T-helper 2 cell treated with Interferon-gamma antibody and Interleukin-4, amounts not matched to agents 100 ng/mL and 5 ng/mL, for 36 hours (primary cell): ENCODE results near the gene CSMD2. TPM values are rescaled to one million over a fixed set of nuclear protein-coding genes. Genes with fewer than 3 reads are reported as not detected.

Experiments used
- intact Hi-C: fragments of 100-400 bp; cut with micrococcal nuclease; formaldehyde crosslinking; loops from one replicate; pipeline ENCODE4 v1.15.1; 2023
- total RNA-seq: library from RNA; stranded (reverse); gene quantifications from 2 replicates; pipeline ENCODE4 v1.2.3, GENCODE V29; 2022

The CSMD2 gene
- total RNA-seq, 1 donor from 2014 or later, result not detected

DNA sequence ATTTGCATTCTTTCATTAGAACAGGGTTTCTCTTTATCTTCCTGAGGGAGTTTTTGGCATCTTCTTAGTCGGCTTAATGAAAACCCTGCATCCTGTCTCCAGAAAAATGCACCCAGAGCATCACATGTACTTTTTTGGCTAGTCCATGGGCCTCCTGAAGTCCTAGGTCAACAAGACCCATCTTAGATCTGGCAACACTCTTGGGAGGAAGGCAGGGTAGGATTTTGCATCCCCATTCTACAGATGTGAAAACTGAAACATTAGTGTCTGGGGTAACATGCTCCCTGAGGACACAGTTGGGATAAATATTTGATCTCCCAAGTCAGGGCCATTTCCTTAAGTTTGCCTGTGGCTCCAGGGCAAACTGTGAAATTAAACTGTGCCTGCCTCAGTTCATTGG, 341.2 kb downstream of the CSMD2 start:
- intact Hi-C loops, result no loop called here

DNA sequence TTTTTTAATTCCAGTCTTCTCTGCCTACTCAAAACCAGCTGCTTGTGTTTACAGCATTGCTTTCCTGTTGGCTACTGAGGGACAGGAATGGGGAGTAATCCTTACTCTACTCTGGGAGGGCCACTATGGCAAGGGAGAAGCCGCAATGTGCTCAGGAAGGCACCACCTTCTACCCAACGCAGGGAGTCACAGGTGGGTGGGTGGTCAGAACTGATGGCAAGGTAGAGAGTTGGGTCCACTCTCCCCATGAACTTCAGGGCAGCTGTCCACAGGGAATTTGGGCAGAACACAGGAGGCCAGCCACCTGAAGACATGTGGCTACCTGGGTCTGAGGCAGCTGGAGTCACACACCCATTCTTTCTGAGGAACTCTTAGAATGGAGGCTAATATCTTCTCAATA, 341.6 kb downstream of the CSMD2 start:
- intact Hi-C loops, result no loop called here

GRCh38 chr1:33822396-33822795, 342.6 kb downstream of the CSMD2 start:
- intact Hi-C loops, result no loop called here

GRCh38 chr1:33821291-33821690, 343.7 kb downstream of the CSMD2 start:
- intact Hi-C loops, result no loop called here

DNA sequence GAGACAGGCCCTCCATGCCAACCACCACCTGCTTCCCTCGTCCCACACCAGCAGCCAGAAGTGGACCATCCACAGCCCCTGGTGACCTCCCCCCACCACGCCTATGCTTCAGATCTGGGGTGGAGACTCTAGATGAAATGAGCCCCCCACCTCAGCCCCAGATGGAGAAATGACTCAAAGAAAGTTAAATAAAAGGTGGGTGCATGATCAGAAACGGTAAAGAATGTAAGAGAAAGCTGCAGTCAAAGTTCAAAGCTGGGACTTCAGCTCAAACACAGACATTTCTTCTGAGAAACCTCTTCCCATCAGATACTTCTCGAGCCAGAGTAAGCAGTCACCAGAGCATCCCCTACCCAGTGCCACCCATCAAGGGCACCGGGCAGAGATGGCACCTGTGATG, 344.2 kb downstream of the CSMD2 start:
- intact Hi-C loops, result no loop called here

DNA sequence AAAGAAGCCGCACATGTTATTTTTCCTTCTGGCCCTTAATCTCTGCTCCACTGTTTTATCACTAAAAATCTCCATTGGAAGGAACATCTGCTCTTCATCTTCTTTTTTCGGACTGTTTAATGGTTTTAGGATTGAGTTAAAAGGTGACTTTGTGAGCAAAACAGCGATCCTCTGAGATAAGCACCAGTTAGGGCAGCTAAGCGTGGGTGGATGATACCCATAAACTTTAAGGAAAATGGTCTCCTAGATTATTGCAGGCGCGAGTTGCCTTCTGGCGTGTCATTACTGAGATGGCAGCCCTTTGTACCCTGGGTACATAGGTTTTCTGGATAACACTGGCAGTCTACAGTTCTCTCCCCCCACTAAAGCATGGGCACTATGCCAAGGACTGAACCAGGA, 345.1 kb downstream of the CSMD2 start:
- intact Hi-C loops, result no loop called here

GRCh38 chr1:33819290-33819912, 345.6 kb downstream of the CSMD2 start:
- intact Hi-C loops, result no loop called here

DNA sequence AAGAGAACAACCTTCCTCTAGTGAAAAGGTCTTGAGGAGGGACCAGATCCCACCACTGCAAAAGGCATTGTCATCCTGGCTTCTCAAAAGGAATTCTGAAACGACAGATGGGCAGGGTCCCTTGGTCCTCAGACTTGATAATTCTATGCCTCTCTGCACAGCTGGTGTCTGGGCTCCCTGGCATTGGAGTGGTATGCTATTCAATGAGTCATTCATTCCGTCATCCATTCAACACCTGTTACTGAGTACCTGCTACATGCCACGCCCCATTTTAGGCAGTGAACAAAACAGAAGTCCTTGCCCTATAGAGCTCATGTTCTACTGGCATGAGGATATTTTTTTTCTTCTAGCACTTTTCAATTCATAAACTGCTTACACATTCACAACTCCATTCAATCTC, 347.0 kb downstream of the CSMD2 start:
- intact Hi-C loops, result no loop called here

DNA sequence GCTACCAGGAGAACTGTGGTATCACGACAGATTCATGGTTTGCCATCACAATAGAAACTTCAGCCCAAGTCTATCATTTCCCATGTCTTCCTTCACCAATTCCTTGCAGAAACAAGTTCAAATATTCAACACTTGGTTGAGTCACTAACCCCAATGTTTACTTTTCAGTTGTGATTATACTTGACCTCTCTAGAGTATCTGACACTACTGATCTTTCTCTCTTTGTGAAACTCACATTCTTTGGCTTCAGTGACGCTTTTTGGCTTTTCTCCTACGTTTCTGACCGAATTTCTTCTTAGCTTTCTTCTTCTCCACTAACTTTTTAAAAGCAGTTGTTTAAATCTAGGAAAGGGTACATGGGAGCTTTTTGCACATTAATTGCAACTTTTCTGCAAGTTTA, 350.0 kb downstream of the CSMD2 start:
- intact Hi-C loops, result no loop called here

- intact Hi-C loops, result no loop called here
Observed at GRCh38 chr1:33814166-33814565, 350.9 kb downstream of the CSMD2 start.

GRCh38 chr1:33810571-33810970, 354.5 kb downstream of the CSMD2 start:
- intact Hi-C loops, result no loop called here

- intact Hi-C loops, result no loop called here
Observed at GRCh38 chr1:33805988-33806387, 359.0 kb downstream of the CSMD2 start.

DNA sequence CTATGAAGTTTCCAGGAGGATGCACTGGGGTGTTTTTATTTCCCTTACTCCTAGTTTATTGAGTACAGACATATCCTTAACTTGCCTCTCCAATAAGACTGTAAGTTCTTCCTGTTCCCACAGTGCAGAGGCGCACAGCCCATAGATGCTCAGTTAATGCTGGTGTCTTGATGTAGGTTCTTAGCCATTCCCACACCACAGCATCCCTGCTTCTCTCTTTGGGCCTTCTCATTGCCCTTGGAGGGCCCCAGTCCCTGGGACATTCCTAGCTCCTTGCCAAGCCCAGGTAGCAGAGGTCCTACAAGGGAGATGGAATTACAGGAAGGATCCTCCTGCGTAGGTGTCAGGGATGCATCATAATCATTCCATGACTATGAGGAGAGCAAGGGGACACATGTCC, 362.8 kb downstream of the CSMD2 start:
- intact Hi-C loops, result no loop called here

GRCh38 chr1:33797849-33798248, 367.2 kb downstream of the CSMD2 start:
- intact Hi-C loops, result no loop called here

DNA sequence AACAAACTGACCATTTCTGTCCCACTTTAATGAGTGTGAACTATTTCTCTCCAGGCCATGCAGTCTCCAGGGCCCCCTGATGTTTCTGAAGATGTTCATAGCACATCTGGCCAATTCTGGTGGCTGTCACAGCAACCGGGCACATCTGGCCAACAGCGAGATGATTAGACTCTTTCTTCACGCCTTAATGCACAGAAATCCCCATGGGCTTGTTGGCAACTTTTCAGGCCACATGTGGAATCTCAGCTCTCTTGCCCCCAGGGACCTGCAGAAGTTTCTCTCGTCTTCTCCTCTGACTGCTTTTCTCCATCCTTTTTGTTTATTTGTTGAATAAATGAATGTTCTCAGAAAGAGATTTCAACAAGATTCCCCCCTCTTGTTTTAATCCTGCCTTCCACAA, 372.4 kb downstream of the CSMD2 start:
- intact Hi-C loops, result no loop called here

DNA sequence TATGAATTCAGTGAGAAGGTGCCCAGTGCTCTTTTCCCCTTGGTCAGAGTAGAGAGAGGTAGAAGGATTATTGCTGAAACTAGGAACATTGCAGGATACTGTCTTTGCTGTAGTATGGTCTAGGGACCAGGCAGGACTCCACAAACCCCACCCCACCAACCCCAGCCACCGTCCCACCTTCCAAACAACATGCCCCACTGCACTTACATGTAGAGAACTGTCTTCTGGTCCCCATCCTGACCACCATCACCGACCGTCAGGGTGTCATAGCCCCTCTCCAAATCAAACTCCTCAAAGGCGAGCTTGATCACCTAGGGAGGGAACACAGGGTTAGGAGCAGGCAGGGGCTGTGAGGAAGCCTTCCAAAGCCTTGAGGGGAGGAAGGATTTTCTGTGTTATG, 372.8 kb downstream of the CSMD2 start:
- intact Hi-C loops, result no loop called here

DNA sequence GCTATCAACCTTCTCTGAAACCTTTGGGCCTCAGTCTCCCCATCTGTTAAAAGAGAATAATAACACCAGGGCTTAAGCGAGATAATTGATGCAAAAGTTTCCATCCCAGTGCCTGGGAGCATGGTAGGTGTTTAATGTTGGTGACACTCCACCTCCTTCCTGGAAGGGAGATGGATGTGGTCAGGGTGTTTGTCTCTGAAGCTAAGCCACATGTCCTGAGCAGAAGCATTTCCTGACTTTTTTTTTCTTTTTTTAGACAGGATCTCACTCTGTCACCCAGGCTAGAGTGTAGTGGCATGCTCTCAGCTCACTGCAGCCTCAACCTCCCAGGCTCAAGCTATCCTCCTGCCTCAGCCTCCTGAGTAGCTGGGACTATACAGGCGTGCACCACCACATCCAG, 373.8 kb downstream of the CSMD2 start:
- intact Hi-C loops, result no loop called here

- intact Hi-C loops, result no loop called here
Observed at GRCh38 chr1:33790577-33790976, 374.5 kb downstream of the CSMD2 start.

DNA sequence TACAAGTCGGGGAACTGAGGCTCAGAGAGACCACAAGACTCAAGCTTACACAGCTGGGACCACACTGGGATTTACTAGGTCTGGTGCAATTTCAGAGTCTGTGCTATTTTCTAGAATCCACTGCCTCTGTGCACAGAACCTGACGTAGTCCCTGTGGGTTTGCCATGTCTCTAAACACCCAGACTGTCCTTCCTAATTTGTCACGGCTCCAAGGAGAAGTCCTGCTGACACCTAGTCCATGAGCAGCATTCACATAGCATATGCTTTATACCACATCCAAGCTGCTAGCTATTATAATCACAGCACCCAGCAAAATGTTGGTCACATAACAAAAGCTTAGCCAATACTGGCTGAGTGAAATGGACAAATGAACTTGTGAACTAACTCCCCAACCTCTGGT, 380.2 kb downstream of the CSMD2 start:
- intact Hi-C loops, result no loop called here

GRCh38 chr1:33782776-33783175, 382.3 kb downstream of the CSMD2 start:
- intact Hi-C loops, result no loop called here

DNA sequence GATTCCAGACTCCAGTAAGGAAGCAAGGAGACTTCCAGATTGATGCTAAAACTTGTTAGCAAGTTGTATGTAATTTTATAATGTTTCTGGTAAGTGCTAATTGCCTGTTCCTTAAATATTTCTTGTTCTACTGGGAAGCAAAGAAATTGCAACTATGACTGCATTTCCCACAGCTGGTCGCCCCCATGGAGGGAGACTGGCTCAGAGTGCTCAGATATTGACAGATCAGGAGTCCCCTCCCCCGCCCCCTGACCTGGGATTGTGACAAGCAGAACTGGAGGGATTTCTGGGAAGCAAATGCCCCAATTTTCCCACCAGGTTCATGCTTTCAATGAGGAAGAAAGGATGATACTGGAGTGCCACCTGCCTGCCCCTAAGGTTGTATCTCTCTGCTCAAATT, 383.4 kb downstream of the CSMD2 start:
- intact Hi-C loops, result no loop called here

DNA sequence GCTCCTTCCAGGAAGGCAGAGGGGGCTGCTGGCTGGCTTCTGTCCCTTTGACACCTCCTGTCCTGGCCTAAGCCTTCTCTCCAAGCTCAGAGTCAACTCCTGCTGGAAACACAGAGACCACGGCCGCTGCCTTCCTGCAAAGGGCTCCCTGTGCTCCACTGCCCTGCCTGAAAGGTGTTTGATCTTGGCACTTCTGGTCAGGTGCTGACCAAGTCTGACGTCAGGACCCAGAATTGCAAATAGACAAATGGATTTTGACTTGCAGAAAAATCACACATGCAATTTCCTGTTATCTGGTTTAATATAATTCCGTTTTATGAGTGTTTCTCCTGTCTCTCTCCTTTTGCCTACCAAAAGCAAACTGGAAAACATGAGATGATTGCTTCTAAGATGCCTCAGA, 387.7 kb downstream of the CSMD2 start:
- intact Hi-C loops, result no loop called here

GRCh38 chr1:33768821-33769220, 396.2 kb downstream of the CSMD2 start:
- intact Hi-C loops, result no loop called here

GRCh38 chr1:33768106-33768505, 396.9 kb downstream of the CSMD2 start:
- intact Hi-C loops, result no loop called here
